Ammon's horn (tissue), 1 donor: ENCODE data around the gene SPDYE4.

Source experiments
- DNase-seq: peaks from one replicate; pipeline ENCODE4 v3.0.0-alpha.2; 2016; ENCODE audit warnings: low spot score

The SPDYE4 gene

DNA sequence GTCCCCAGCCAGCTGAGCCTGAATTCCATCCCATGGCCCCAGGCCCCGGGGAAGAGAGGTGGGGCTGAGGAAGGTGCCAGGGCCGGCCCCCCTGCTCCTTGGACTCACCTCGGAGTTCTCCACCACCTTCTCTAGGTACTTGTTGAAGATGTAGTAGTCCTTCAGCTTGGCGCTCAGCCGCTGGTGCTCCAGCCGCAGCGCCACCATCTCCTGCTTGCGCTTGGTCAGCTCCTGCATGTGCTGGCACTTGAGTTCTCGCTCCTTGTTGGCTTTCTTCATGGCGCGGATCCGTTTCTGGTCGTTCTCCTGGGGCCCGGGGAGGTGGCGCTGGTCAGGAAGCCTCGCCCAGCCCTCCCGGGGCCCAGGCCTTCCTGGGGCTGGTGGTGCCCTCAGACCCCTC, 17.0 kb downstream of the SPDYE4 start:
- no peak for DNase-seq

DNA sequence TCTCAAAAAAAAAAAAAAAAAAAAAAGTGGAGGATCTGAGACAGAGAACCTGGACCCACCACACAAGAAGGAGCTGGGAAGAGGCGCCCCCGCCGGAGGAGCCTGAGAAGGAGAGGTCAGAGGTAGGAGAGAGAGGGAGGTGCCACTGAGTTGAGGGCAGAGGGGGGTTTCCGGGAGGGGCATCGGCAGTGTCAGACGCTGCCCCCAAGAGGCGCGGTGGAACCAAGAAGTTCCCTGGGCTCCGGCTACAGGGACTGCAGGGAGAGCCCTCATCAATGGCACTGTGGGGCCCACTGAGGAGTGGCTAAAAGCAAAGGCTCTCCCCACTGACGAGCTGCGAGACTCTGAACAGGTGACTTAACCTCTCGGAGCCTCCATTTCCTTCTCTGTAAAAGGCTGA, 17.9 kb downstream of the SPDYE4 start:
- DNase-seq: no peak

GRCh38 chr17:8739097-8739496, 19.2 kb downstream of the SPDYE4 start:
- no peak for DNase-seq

GRCh38 chr17:8736796-8737195, 21.6 kb downstream of the SPDYE4 start:
- DNase-seq: no peak

DNA sequence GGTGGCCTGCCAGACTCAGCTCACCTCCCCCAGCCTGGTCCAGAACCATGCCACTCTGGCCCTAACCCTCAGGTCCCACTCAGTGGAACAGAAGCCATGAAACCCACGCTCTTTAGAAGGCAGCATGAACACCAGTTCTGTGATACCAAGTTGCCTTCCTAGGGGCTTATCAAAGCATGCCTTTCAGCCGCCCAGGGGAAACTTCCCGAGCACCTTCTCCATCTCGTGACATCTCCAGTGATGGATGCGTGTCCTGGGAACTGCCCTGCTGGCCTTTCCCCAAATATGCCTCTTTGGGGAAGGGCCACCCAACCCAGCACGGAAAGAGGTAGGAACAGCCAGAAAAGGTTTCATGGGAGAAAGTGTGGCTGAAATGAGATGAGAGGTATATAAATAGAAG, 22.0 kb downstream of the SPDYE4 start:
- DNase-seq: no peak

GRCh38 chr17:8735336-8735939, 22.9 kb downstream of the SPDYE4 start:
- DNase-seq: no peak

- DNase-seq: no peak
Measured at GRCh38 chr17:8734876-8735275, 23.5 kb downstream of the SPDYE4 start.

DNA sequence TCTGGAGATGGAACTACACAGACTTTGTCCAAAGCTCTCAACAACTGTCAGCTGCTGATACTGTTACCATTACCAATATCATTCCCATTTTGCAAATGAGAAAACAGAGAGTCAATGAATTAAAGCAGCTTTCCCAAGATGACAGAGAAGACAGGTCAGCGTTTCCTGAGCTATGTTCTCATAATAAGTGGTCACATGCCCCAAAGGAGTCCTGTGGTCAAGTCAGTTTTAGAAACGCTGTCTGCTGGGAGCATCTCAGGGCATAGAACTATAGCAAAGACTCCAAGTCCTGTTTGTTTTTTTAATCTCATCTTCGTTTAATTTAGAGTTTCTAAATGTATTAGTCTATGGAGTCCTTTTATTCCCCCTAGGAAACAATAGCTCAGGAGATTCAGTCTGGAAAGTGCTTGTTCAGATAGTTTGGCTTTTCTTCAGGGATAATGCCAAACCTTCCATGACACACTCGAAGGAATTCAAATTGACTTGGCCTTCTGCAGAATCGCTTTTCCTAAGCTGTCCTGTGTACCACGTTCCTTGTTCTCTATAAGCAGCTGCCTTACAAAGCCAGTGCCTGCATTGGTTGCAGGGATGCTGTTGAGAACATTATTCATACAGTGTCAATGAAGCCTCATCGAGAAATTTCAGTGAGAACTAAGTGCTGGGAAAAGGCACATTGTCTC, 25.8 kb downstream of the SPDYE4 start:
- no peak for DNase-seq

GRCh38 chr17:8729860-8730259, 28.5 kb downstream of the SPDYE4 start:
- no peak for DNase-seq

DNA sequence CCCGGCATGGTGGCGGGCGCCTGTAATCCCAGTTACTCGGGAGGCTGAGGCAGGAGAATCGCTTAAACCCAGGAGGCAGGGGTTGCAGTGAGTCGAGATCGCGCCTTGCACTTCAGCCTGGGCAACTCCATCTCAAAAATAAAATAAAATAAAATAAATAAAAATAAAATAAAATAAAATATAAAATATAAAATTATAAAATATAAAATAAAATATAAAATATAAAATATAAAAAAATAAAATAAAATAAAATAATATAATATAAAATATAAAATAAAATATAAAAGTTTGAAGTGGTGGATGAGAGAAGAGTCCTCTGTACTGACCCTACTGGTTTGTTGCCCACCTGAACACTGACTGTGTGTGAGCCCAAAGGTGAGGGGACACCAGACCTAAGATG, 28.9 kb downstream of the SPDYE4 start:
- no peak for DNase-seq

DNA sequence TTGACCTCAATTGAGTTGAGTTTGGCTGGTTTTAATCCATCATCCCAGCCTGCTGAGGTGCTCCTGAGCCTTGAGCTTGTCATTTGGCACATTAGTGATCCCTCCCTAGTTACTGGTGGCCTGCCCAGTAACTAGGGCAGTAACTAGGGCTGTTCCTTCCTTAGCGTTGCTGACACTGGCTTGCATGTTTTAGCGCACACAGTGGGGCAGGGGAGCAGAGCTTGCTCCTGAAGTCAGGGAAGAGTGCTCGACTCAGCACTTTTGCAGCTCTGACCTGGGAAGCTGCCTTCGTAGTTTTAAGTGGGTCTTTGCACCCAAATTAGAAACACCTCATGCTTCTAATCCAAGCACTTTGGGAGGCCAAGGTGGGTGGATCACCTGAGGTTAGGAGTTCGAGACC, 29.4 kb downstream of the SPDYE4 start:
- DNase-seq: no peak

- no peak for DNase-seq
Measured at GRCh38 chr17:8728251-8728938, 30.0 kb downstream of the SPDYE4 start.

- DNase-seq: no peak
Measured at GRCh38 chr17:8726941-8727555, 31.3 kb downstream of the SPDYE4 start.

DNA sequence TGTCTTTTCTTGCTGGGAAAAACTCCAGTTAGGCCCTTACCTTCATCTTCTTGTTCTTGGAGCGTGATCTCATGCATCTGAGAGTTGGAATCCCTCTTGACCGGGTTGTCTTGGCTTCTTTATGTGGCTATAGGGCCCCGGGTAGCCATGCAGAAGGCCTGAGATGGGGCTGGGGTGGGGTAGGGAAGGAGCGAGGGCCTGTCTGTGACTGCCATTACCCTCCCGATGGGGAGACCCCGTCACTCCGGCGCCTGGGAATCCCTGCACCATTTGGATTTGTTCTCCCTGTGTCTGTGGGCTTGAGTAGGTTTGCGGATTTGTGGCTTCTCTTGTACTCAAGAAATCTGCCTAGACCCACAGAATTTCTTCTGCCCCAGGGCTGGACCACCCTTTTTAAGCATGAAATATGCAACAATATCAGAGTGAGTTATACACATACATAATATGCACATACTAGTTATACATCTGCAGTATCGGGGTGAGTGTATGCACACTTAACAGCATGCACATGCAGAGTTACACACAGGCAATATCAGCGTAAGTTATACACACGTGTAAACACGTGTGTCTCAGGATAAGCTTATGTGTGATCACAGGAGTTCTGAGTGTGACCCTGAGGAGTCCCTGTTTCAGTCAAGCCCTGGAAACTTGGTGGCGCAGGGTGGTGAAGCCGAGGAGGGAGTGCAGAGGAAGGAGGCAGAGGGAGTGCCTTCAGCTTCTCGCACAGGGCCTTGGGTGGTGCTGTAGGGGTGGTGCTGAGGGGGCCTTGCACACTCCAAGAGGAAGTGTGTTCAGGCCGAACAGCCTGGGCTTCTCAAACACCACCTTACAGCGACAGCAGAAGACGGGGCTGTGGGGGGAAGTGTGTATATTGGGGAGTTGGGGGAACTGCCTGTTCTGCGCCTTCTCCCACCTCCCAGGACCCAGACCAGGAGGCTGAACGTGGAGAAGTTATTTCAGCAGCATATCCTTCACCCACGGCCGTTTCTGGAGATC, 32.2 kb downstream of the SPDYE4 start:
- no peak for DNase-seq

GRCh38 chr17:8724451-8724850, 33.9 kb downstream of the SPDYE4 start:
- DNase-seq: no peak

DNA sequence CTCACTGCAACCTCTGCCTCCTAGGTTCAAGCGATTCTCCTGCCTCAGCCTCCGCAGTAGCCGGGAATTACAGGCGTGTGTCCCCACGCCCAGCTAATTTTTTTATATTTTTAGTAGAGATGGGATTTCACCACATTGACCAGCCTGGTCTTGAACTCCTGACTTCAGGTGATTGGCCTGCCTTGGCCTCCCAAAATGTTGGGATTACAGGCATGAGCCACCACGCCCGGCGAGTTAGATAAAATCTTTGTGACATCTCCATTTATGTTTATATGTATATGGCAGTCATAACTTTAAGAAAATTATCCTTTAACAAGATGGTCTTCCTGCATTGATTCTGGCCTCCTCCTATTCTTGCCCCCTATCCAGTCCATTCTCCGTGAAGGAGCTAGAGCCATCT, 37.8 kb downstream of the SPDYE4 start:
- DNase-seq: no peak

DNA sequence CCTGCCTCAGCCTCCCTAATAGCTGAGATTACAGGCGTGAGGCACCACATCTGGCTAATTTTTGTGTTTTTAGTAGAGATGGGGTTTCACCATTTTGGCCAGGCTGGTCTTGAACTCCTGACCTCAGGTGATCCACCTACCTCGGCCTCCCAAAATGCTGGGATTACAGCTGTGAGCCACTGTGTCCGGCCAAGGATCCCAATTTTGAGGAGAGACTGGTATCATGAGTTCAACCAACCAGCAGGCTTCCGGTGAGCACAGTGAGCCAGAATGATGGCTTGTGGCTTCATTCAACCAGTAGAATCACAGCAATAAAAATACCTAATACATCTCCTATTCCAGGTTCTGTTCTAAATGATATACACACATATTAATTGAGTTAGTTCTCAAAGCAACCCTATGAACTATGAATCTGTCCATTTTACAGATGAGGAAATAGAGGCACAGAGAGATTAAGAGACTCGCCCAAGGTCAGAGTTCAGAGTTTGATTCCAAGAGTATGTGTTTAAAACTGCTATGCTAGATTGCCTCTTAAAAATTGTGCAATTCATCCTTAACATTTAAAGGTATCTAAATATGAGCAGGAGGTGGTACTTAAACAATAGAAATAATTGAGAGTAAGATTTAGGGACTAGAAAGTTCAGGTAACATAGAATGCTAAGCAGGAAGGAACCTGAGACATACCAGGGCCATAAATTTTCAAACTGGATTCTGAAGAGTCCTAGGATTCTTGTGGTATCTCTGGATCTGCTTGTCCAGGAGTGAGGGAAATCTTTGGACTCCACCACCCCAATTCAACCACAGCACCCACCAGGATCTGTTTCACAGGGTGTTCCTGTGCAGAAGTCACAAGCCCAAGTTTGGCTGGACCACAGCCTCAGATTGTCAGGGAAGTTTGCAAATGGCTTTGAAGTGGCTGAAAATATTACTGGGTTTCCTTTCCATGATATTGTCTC, 38.8 kb downstream of the SPDYE4 start:
- no peak for DNase-seq

- no peak for DNase-seq
Measured at GRCh38 chr17:8718001-8718563, 40.3 kb downstream of the SPDYE4 start.

- no peak for DNase-seq
Measured at GRCh38 chr17:8713878-8714277, 44.5 kb downstream of the SPDYE4 start.

DNA sequence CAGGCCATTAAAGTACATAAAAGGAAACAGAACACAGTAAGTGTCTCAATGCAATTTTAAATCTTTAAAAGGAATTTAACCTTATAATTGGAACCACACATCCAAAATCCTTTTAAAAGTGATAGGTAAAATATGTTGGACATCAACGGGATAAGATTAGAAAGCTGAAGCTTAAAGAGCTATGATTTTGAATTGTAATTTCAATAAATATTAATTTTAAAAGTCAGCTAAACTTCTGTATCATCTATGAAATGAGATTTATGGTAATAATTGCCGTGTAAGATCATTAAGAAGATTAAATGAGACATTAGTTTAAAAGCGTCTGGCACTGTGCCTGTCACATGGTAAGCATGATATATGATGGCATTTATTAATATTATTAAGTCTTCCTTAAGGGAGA, 45.0 kb downstream of the SPDYE4 start:
- no peak for DNase-seq
